Stimulated activated CD4-positive, alpha-beta T cell treated with anti-CD3 and anti-CD28 coated beads, Interleukin-1b, Interleukin-23, amount 100 ng/mL, for 1 hour (primary cell): ENCODE results near the gene UROC1.

Experiments used
- DNase-seq, 2 donors: peaks; one replicate each; pipeline ENCODE4 v3.0.0-alpha.2; 2020; ENCODE audit warnings: low read depth in 2 of 2

UROC1 gene

DNA sequence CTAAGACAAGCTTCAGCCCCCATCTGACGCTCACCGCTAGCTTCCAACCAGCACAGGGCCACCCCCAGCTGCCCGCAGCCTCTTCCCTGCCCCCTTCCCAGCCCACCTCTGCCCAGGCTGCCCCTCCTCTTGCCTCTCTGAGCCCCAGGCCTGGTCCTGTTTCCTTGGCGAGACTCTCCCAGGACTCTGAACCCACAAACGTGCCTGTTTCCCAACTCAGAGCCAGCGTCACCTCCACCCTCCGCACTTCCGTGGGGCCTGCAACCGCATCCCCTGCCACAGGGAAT lies 76.9 kb downstream of the UROC1 start:
- no peak for DNase-seq

DNA sequence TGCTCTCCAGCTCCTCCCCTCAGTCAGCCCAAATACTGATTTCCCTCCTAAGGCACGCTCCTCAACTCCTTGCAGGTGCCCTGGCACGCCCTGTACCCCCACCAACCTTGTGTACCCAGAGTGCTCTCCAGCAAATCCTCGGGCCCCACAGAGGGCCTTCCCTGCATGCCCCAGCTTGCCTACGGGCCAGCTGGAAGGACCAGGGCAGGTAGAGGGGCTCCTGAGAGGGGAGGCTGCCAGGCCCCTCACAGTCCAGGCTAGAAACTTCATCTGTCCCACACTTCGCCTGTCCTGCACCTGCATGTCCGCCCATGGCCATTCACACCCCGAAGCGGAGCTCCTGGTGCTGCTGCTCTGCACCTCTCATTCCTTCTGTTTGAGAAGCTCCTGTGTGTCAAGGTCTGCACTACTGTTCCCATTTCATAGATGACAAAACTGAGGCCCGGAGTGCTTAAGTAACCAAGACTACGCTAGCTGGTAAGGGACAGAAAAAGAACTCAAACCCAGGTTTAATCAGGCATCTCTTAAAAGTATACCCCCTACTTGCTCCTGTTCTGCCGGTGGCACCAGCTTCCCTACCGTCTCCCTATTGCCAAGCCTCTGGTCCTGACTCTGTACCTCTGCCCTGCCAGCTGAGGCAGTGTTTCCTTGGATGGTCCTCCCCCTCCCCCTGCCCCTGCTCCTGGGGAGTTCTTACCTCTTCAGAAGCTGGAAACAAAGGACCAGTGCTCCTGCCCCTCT lies 77.4 kb downstream of the UROC1 start:
- DNase-seq: no peak

DNA sequence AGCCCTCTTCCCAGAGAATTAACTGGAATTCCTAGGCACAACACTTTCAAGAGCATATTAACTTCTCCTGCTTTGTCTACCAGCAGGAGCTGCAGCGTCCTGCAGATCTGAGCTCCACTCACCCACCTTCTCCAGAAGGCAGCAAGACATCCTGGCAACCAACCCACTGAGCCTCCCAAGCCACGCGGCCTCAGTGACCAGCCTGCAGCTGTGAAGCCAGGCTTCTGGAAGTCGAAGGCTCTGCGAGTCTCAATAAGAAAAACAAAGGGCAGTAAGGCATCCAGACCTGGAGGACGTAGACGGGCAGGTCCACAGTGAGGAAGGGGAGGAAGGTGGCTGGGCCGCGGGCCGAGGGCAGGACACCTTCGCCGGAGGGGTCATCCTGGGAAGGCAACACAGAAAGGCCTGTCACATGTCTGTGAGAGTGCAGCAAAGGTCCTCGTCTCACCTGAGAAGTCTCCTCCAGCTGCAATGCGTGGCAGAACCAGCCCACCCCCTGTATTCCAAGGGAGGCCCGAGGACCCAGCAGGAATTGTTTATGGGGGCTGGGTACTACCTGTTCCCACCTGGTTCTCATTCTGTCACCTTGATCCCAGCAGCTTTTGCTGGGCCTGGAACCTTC lies 78.1 kb downstream of the UROC1 start:
- no peak for DNase-seq

DNA sequence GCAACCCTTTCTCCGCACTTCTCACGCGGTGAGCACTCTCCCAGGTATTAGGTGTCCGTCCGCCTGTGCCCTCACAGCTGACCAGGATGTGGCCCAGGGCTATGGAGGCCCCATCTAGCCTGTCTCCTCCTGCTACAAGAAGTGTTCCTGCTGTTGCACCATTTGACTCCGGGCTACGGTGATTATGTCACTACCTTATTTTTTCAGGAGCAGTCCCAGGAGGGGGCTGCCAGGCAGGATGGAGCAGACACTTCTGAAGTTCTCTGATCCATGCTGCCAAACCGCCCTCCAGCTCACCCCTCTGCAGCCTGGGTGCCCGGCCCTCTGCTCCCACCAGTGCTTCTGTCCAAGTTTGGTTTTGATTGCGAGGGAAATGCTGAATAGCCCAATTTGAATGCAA lies 78.8 kb downstream of the UROC1 start:
- DNase-seq: no peak

DNA sequence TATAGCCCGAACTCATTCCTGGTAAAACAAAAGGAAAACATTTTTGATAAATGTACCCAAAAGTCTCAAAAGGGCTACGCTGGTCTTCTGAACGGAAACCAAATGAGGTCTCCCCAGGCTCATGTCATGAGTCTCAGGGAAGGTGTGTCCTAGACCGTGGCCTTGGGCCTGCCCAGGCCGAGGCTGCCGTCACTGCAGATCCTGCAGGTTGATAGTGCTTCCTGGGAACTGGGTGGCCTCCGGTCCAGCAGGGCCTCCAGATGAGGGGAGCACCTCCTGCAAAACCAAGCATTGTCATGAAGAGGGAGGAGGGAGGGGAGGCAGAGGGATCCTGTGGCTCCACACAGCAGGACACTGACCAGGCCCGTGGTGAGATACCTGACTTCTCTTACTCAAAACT lies 79.4 kb downstream of the UROC1 start:
- no peak for DNase-seq

DNA sequence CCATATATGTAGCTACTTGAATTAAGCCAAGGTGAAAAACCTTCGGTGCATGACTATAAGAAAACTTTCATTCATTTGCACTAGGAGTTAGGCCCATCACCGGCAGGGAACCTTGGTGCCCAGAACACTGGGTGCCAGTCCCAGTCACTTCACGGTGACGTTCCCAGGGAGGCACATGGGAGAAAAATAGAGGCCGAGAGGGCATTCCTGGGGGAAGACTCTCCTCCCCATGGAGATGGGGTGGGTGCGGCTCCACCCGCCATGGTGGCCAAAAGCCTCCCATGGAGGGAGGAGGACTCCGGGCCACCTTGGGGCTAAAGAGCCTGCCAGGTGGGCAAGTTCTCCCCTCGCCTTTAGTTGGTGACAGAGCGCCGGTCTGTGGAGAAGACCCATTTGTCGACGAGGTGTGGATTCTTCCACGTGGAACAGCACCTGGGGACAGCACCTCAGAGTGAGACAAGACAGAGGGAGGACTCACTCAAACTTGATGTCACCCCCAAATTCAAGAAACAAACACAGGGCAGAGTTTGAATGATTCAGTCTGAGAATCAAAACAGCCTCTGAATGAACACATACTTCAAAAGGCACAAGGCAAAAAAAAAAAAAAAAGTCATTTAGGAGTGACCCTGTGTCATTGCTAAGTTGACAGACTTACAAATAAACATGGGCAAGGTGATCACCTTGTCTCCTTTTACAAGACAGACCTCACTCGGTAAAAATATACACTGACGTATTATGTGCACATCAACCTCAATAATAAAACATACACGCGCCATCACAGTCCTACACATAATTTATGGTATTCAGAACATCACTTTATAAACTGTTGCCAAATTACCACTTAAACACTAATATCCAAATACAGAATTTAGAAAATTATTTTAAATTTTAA lies 80.5 kb downstream of the UROC1 start:
- no peak for DNase-seq

DNA sequence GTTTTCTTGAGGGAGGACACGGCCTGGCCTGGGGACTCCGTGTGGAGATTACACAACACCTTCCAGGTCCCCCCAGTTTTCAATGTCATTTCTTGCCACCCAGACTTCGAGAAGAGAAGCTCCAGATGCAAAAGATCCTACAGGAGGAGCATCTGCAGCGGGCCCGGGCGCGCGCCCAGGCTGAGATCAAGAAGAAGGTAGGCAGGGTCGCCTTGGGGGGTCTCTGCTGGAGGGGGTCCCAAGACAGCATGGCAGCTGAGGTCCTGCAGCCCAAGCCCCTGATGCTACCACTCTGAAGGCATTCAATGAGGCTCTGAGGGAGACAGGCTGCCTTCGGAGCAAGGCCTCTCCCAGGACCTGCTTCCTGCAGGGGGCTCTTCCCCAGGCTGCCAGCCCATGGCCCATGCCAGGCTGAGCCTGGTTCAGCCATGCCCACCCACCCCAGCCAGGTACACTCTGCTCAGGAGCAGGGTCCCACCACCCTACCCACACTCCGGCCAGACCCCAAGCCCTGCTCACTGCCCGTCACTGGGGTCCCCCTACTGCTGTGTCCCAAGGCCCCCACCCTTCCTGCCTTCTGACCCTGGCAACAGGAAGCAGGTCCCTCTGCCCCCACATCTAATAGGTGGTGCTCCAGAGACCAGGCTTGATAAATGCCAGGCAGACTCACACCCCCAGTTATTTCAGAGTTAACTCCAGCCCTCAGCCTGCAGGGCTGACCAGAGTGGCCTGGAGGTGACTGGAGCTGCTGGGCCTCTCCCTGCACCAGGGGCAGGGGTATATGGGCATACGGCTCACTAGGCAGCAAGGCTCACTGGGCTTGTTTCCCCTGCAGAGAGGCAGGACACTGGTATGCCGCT lies 81.9 kb downstream of the UROC1 start:
- DNase-seq: no peak

DNA sequence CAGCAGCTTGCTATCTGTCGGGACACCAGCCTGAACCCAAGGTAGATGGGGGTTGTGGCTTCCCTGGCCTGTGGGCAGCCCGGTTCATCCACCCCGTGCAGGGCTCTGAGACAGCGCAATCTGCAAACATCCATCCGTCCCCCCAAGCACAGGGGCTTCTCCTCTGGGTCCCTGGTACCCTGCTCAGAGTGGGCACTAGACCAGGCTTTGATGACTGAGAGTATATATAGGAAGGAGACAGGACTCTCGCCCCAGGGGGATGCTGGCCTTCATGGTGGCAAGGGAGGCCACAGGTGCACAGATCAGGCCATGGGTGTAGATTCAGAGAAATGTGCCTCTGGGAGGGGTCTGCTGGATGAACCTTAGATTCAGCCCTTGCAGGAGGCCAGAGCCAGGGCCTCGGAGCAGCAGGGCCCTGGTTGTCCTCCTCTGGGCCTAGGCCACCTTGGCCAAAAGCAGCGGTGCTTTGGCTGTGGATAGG lies 82.6 kb downstream of the UROC1 start:
- DNase-seq: no peak

DNA sequence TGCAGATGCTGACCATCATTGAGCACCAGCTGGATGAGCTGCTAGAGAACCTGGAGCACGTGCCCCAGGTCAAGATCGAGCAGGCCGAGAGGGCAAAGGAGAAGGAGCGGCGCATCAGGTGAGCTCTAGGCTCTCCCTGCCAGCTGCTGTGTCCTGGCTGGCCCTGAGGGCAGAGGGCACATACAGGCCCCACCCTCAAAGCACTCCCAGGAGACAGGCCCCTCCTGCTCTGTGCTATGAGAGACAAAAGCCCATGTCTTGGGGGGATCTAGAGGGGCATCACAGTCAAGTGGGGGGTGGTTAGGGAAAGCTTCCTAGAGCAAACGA lies 83.3 kb downstream of the UROC1 start:
- no peak for DNase-seq

DNA sequence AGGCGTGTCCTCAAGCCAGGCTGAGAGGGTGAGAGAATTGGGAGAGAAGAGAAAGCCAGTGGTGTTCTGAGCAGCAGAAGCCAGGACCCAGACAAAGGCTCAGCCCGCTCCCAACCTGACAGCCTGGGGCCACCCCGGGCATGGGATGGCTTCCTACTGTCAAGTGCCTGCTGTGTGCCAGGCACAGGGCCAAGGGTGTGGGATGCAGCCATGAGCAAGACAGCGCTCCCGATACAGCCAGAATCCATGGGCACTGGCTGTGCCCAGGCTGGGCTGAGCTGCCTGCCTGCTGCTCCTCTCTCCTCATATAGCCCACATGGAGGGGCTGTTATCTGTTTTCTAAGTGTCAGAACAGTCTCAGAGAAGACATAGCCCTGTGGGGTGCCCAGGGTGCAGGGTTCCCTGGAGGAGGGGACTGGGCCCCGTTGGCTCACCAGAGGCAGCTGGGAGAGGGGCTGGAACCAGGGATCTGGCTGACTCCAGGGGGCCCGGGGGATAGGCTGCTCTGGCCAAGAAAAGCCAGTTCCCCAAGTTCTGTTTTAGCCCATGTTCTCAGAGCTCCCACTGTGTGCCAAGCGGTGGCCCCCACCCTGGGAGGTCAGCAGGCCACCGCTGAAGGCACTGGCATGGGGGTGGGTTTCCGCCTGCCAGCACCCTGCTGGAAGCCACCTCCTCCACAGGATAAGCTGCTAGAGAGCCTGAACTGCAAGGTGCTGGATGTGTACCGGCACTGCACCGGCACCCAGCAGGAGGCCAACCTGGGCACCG lies 83.9 kb downstream of the UROC1 start:
- DNase-seq: no peak

DNA sequence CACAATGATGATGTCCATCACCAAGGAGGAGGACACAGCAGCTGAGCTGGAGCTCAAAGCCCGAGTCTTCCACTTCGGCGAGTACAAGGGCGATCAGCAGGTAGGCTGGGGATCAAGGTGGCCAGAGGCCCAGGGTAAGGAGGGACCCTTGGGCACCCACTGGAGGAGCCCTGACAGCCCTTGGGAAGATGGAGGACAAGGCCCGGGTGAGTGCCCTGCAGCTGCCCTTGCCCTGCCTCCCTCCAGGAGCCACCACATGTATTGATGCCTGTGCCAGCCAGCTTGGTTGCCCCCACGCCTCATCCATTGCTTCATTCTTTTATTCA lies 84.5 kb downstream of the UROC1 start:
- no peak for DNase-seq

DNA sequence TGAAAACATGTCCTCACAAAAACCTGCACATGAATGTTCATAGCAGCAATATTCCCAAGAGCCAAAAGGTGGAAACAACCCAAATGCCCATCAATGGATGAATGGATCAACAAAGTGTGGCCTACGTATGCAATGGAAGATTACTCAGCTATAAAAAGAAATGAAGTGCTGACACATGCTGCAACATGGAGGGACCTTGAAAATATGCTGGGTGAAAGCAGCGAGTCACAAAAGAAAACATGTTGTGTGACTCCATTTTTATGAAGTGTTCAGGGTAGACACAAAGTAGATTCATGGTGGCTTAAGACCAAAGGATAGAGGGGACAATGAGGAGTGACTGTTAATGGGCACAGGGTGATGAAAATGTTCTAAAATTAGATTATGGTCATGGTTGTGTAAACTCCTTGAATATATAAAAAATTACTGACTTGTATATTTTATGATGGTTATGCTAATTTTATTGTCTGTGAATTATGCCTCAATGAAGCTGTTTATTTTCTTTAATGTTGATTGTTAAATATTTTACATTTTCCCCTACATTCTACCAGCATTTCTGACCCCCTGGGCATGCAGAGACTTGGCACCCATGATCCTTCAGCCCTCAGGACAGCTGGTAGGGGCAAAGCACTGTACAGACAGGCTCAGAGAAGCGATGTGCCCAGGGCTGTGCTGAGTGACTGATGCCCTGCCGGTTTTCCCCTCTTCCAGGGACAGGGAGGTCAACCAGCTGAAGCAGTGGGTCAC lies 85.0 kb downstream of the UROC1 start:
- no peak for DNase-seq
